ENCODE results near the gene USH2A.

DNA sequence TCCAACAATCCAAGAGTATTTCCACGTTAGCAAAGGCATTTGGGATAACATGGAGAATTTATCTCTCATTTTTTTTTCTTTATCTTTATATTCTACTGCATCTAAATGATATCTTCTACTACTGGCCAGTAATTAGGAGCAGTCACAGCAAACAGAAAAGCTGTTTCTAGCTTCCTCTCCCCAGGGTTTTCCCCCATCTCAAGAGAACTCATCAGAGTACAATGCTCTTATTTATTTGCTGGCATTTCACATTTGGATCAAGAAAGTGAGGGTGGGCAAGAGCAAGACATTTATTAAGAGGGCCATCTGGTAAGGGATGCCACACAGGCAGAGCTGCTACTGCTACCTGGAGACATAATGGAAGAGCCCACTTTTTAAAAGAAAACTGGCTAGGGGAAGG, 368.2 kb downstream of the USH2A start:
- TF ChIP-seq, protein P1, sequence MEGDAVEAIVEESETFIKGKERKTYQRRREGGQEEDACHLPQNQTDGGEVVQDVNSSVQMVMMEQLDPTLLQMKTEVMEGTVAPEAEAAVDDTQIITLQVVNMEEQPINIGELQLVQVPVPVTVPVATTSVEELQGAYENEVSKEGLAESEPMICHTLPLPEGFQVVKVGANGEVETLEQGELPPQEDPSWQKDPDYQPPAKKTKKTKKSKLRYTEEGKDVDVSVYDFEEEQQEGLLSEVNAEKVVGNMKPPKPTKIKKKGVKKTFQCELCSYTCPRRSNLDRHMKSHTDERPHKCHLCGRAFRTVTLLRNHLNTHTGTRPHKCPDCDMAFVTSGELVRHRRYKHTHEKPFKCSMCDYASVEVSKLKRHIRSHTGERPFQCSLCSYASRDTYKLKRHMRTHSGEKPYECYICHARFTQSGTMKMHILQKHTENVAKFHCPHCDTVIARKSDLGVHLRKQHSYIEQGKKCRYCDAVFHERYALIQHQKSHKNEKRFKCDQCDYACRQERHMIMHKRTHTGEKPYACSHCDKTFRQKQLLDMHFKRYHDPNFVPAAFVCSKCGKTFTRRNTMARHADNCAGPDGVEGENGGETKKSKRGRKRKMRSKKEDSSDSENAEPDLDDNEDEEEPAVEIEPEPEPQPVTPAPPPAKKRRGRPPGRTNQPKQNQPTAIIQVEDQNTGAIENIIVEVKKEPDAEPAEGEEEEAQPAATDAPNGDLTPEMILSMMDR (IDR thresholded peaks at IDR 0.05), result no peak
- TF ChIP-seq POLR2A (IDR thresholded peaks at IDR 0.05), result no peak
